PC-3 (cell line): ENCODE data around the gene DOCK10. TPM values are rescaled to one million over a fixed set of nuclear protein-coding genes. Genes with fewer than 3 reads are reported as not detected.
A peak's percentile ranks its signal among the peaks of the same experiment; 100 is the strongest.

Source experiments
- ATAC-seq: fragments of 200-7000 bp; cut with Tn5 transposase; 2 replicates; pipeline ENCODE4 v1.9.1; 2020; ENCODE audit warnings: mild to moderate bottlenecking, moderate library complexity
- BruUV-seq: library from RNA; stranded (reverse); fragments of 400-500 nt; replicated peaks from 2 replicates; lab custom pipeline; 2021; lab: Mats Ljungman, UMichigan
- CTCF ChIA-PET: fragments of 300-600 bp; sonication (Branson Sonifier 250); formaldehyde crosslinking; loops from one replicate; lab custom pipeline; 2022; ENCODE audit warnings: antibody characterized with exemption; lab: Charles Lee
- POLR2A ChIA-PET: fragments of 300-600 bp; sonication (Branson Sonifier 250); formaldehyde crosslinking; loops from one replicate; lab custom pipeline; 2022; ENCODE audit warnings: antibody characterized with exemption; ENCODE audit not compliant: unreplicated experiment; lab: Charles Lee
- DNase-seq: peaks from one replicate; pipeline ENCODE4 v3.0.0-alpha.2; 2015
- H2AFZ ChIP-seq: fragments of 300-600 bp; sonication (generic); 2 replicates; pipeline ENCODE4 v1.6.0; 2016; ENCODE audit warnings: antibody characterized with exemption, low read length
- H3F3A ChIP-seq: fragments of 300-600 bp; sonication (generic); one replicate; pipeline ENCODE4 v1.6.0; 2017; ENCODE audit warnings: antibody characterized with exemption, low read length, control low read depth, mild to moderate bottlenecking; ENCODE audit not compliant: unreplicated experiment
- H3K27ac ChIP-seq: fragments of 300-600 bp; sonication (generic); 2 replicates; pipeline ENCODE4 v1.5.1; 2016; ENCODE audit warnings: mild to moderate bottlenecking, low read length
- H3K27me3 ChIP-seq: fragments of 300-600 bp; sonication (generic); 2 replicates; pipeline ENCODE4 v1.6.1; 2016; ENCODE audit warnings: low read length, mixed read lengths
- H3K36me3 ChIP-seq: fragments of 300-600 bp; sonication (generic); 2 replicates; pipeline ENCODE4 v1.6.1; 2016; ENCODE audit warnings: low read depth, mixed run types, low read length, mixed read lengths
- H3K4me1 ChIP-seq: fragments of 300-600 bp; sonication (generic); 2 replicates; pipeline ENCODE4 v1.5.1; 2016; ENCODE audit warnings: low read length; ENCODE audit not compliant: insufficient read depth
- H3K4me2 ChIP-seq: fragments of 300-600 bp; sonication (generic); 2 replicates; pipeline ENCODE4 v1.6.0; 2016; ENCODE audit warnings: low read length
- H3K4me3 ChIP-seq: fragments of 300-600 bp; sonication (generic); 2 replicates; pipeline ENCODE4 v1.5.1; 2016; ENCODE audit warnings: mild to moderate bottlenecking, low read length, mixed read lengths
- H3K79me2 ChIP-seq: fragments of 300-600 bp; sonication (generic); 2 replicates; pipeline ENCODE4 v1.6.1; 2017; ENCODE audit warnings: low read length, mixed read lengths
- H3K9ac ChIP-seq: fragments of 300-600 bp; sonication (generic); 2 replicates; pipeline ENCODE4 v1.6.0; 2016; ENCODE audit warnings: mild to moderate bottlenecking, low read length
- H3K9me2 ChIP-seq: fragments of 300-600 bp; sonication (generic); replicated peaks from 2 replicates; pipeline ENCODE4 v1.6.1; 2016; ENCODE audit warnings: mixed run types, low read length, mixed read lengths
- H3K9me3 ChIP-seq: fragments of 300-600 bp; sonication (generic); 2 replicates; pipeline ENCODE4 v1.6.1; 2016; ENCODE audit warnings: low read length, mixed read lengths
- H4K20me1 ChIP-seq: fragments of 300-600 bp; sonication (generic); 2 replicates; pipeline ENCODE4 v1.6.1; 2016; ENCODE audit warnings: low read length, mixed read lengths
- CTCF ChIP-seq: fragments of 300-600 bp; sonication (generic); conservative IDR thresholded peaks from 2 replicates; pipeline ENCODE4 v1.5.1; 2017; ENCODE audit warnings: antibody characterized with exemption, low read depth, mild to moderate bottlenecking, low read length
- EZH2 ChIP-seq: fragments of 300-600 bp; sonication (generic); IDR thresholded peaks from one replicate; pipeline ENCODE4 v1.6.1; 2017; ENCODE audit warnings: antibody characterized with exemption, mild to moderate bottlenecking, low read length; ENCODE audit not compliant: unreplicated experiment
- EZH2phosphoT487 ChIP-seq: fragments of 300-600 bp; sonication (generic); IDR thresholded peaks from 2 replicates; pipeline ENCODE4 v1.6.1; 2018; ENCODE audit warnings: mild to moderate bottlenecking, antibody characterized with exemption, low read length, borderline replicate concordance
- intact Hi-C: fragments of 100-400 bp; cut with micrococcal nuclease; formaldehyde crosslinking; loops from 2 replicates; pipeline ENCODE4 v1.9.0; 2023
- total RNA-seq: library from RNA; depleted of rRNA; stranded (reverse); fragments of >200 nt; gene quantifications from 2 replicates; pipeline ENCODE4 v1.2.3, GENCODE V29; 2014

Gene DOCK10
- total RNA-seq, 1 experiment from 2014 or later, result 23.1 TPM

GRCh38 chr2:224892574-224893204, 149.6 kb downstream of the DOCK10 start:
- Histone ChIP-seq H3K9me3 (no peaks in the 10 kb centered on the region), H3K9me2 (no peaks in the 10 kb centered on the region), H3K4me3 (no peak overlapping the region), H3K4me2 (no peak overlapping the region), H3K36me3 (0 out of 2 replicates have a peak, but pooled peaks cover 2% of the 10 kb centered on the region), H3F3A (no peaks in the 10 kb centered on the region), H4K20me1 (no peaks in the 10 kb centered on the region), H3K9ac (no peak overlapping the region), H3K4me1 (no peaks in the 10 kb centered on the region), H3K27ac (no peak overlapping the region), H3K79me2 (no peaks in the 10 kb centered on the region), H3K27me3 (no peaks in the 10 kb centered on the region), H2AFZ (no peak overlapping the region)
- CTCF ChIA-PET, result no interaction called here
- BruUV-seq, result no TSS peak
- intact Hi-C loops, result no loop called here
- DNase-seq (no peak), ATAC-seq (no peak)
- POLR2A ChIA-PET, result no interaction called here
- no peak for TF ChIP-seq CTCF
- TF ChIP-seq EZH2, result no peak
- no peak for TF ChIP-seq EZH2phosphoT487

GRCh38 chr2:224890372-224890771, 151.9 kb downstream of the DOCK10 start:
- H2AFZ ChIP-seq, result no peak overlapping the region
- ChIA-PET POLR2A (no interaction called here), CTCF (no interaction called here)
- no peak for ATAC-seq
- no peaks in the 10 kb centered on the region for H3K27me3 ChIP-seq
- BruUV-seq, result no TSS peak
- no peaks in the 10 kb centered on the region for H4K20me1 ChIP-seq
- H3K79me2 ChIP-seq, result no peaks in the 10 kb centered on the region
- no peak overlapping the region for H3K9ac ChIP-seq
- H3K9me3 ChIP-seq, result no peaks in the 10 kb centered on the region
- TF ChIP-seq EZH2phosphoT487 (no peak), EZH2 (no peak), CTCF (no peak)
- no peak overlapping the region for H3K27ac ChIP-seq
- H3K4me3 ChIP-seq, result no peak overlapping the region
- no peaks in the 10 kb centered on the region for H3F3A ChIP-seq
- intact Hi-C loops, result no loop called here
- no peaks in the 10 kb centered on the region for H3K9me2 ChIP-seq
- DNase-seq, result no peak
- H3K36me3 ChIP-seq, result 0 out of 2 replicates have a peak, but pooled peaks cover 2% of the 10 kb centered on the region
- no peak overlapping the region for H3K4me2 ChIP-seq
- peaks cover 15% of the 10 kb centered on the region for H3K4me1 ChIP-seq

GRCh38 chr2:224887141-224887540, 155.1 kb downstream of the DOCK10 start:
- CTCF ChIA-PET, result no interaction called here
- Histone ChIP-seq H3K9ac (no peak overlapping the region), H3K27me3 (no peaks in the 10 kb centered on the region), H3K9me2 (no peaks in the 10 kb centered on the region), H3F3A (no peaks in the 10 kb centered on the region), H3K4me1 (peaks cover 40% of the 10 kb centered on the region), H4K20me1 (no peaks in the 10 kb centered on the region), H3K9me3 (no peaks in the 10 kb centered on the region), H3K4me2 (no peak overlapping the region), H3K27ac (peak overlapping the region; percentile 77), H2AFZ (no peak overlapping the region), H3K79me2 (no peaks in the 10 kb centered on the region), H3K36me3 (0 out of 2 replicates have a peak, but pooled peaks cover 2% of the 10 kb centered on the region), H3K4me3 (no peak overlapping the region)
- ATAC-seq, result no peak
- TF ChIP-seq CTCF (0 out of 2 replicates have a peak, but pooled peaks have one; percentile 25), EZH2phosphoT487 (no peak), EZH2 (no peak)
- intact Hi-C loops, result no loop called here
- POLR2A ChIA-PET, result no interaction called here
- DNase-seq, result no peak
- BruUV-seq, result no TSS peak
